ENCODE results near the gene TBC1D12.
"Not testable (repeated sequence)": the region's sequence is repeated elsewhere in the genome, so short reads cannot be mapped to it uniquely, and the experiment has no call there.

The TBC1D12 gene

DNA sequence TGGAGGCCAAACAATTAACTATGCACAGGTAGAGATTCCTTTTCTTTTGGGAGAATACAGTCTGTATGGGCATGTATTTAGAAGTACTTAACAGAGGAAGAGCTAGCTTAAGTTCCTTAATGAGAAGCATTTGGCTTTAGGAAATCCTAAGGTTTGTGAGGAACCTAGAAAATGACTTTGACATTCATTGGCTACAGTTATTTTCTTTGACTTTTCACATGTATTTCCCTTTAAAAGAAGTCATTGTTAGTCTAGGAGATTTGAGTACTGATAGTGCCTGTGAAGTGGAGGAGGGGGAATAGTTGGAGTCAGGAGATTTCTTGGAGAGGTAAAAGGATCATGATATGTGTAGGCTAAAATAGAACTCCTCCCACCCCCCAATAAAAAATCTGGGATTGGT, 146.9 kb downstream of the TBC1D12 start:
- DNase-seq: no peak

DNA sequence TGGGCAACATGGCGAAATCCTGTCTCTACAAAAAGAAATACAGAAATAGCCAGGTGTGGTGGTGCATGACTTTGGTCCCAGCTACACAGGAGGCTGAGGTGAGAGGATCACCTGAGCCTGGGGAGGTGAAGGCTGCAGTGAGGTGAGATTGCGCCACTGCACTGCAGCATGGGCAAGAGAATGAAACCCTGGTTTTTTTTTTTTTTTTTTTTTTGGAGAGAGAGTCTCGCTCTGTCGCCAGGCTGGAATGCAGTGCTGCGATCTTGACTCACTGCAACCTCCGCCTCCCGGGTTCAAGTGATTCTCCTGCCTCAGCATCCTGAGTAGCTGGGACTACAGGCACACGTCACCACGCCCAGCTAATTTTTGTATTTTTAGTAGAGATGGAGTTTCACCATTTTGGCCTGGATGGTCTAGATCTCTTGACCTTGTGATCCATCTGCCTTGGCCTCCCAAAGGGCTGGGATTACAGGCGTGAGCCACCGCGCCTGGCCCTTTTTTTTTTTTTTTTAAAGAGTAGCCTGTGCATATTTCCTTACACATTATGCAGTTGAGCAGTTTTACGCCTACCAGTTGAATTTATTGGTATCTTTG, 165.5 kb downstream of the TBC1D12 start:
- DNase-seq: not testable (repeated sequence)

DNA sequence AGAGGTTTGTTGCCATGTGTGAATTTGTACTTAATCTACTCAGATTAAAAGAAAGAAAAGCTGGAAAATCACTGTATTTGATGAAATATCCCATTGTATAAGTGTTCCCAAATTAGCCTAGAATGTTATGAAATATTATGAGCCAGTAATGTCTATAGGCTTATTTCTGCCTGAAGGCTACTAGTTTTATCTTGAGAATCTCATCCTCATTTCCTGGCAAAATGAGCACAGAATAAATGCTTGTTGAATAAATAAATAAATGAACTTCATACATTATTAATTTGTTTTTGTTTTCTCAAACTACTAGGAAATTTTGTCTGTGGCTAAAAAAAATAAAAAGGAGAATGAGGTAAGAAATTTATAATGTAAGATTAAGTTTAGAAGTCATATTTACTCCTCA, 168.7 kb downstream of the TBC1D12 start:
- no peak for DNase-seq

DNA sequence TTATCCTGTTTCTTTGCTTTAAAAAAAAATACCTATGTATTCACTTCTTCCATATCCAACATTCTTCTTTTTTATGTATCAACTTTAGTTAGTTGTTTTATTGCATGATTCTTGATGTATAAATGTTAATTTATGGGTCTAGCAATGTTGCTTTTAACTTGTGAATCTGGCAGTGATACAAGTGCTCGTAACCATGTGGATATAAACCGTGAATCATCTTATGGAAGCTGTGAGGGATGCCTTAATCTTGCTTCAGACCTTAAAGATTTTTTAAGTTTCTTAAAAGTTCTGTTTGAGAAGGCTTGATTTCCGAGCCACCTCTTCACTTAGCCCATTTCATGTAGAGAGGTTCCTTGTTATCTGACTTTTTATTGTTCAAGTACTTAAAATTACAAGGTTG, 169.2 kb downstream of the TBC1D12 start:
- DNase-seq: no peak

DNA sequence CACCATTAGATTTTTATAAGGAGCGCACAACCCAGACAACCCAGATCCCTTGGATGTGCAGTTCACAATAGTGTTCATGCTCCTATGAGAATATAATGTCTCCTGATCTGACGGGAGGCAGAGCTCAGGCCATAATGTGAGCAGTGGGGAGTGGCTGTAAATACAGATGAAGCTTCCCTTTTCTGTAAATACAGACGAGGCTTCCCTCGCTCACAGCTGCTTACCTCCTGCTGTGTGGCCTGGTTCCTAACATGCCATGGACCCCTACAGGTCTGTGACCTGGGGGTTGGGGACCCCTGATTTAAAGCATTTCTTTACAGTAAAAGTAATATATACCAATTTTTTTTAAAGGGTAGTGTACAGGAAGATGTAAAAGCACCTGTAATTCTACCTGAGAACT, 176.4 kb downstream of the TBC1D12 start:
- no peak for DNase-seq

DNA sequence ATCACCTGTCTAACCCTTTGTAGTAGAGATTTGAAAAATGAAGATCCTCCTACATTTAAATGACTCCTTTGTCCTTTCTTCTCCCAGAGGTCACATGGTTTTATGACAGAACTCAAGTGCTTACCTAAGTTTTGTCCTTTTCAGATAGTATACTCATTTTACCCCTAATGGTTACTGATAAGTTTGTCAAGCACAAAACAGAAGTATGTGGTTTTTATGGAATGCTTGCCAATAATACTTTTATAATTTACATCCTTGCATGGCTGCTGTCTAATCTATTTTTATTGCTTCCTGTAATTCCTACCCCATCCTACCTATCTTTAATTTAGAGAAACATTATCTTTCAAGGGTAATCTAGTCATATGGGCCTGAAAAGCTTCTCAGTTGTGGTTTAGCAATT, 180.8 kb downstream of the TBC1D12 start:
- no peak for DNase-seq

All from cerebellar nuclear complex (tissue), 1 donor.